Measurements from ENCODE around the gene XKR8. TPM values are rescaled to one million over a fixed set of nuclear protein-coding genes. Genes with fewer than 3 reads are reported as not detected.

Gene XKR8
- polyA plus RNA-seq, 1 donor from 2014 or later = not detected

DNA sequence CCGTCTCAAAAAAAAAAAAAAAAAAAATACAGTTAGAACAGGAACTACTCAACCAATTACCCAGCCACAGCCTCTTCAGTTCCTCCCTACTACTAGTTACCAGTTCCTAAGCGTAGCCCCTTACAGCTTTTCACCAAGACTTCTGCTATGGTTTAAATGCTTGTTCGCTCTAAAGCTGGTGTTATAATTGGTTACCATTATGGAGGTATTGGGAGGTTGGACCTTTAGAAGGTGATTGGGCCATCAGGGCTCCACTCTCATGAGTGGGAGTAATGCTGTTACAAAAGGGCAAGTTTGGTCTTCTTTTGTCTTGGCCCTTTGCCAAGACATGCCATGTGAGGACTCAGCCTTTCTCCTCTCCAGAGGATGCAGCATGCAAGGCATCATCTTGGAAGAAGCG, 28.0 kb upstream of the XKR8 start:
- H3K4me3 ChIP-seq (ENCODE audit: low read length) = no peak overlapping the region
- no peak overlapping the region for H3K4me2 ChIP-seq (ENCODE audit: low read length)
- no peaks in the 10 kb centered on the region for H3F3A ChIP-seq (ENCODE audit: insufficient read depth, low read length, poor library complexity, severe bottlenecking)
- H4K20me1 ChIP-seq (ENCODE audit: insufficient read depth) = no peaks in the 10 kb centered on the region
- TF ChIP-seq RAD21 (conservative IDR thresholded peaks at IDR 0.05) (no peak), POLR2AphosphoS5 (IDR thresholded peaks at IDR 0.05) (no peak)
- H3K9me3 ChIP-seq (ENCODE audit: low read length) = no peaks in the 10 kb centered on the region
- H3K27ac ChIP-seq (ENCODE audit: low read length) = no peak overlapping the region
- no peak overlapping the region for H3K9ac ChIP-seq (ENCODE audit: low read length)
- H3K27me3 ChIP-seq (ENCODE audit: insufficient read depth, low read depth, low read length) = peaks cover 10% of the 10 kb centered on the region
- H3K9me2 ChIP-seq (ENCODE audit: insufficient read depth, low read length) = no peaks in the 10 kb centered on the region
- no peaks in the 10 kb centered on the region for H3K79me2 ChIP-seq (replicated peaks; ENCODE audit: insufficient read depth, low read length)
- H3K36me3 ChIP-seq (ENCODE audit: insufficient read depth, low read length) = no peaks in the 10 kb centered on the region
- H2AFZ ChIP-seq (ENCODE audit: low read depth, low read length) = no peak overlapping the region

DNA sequence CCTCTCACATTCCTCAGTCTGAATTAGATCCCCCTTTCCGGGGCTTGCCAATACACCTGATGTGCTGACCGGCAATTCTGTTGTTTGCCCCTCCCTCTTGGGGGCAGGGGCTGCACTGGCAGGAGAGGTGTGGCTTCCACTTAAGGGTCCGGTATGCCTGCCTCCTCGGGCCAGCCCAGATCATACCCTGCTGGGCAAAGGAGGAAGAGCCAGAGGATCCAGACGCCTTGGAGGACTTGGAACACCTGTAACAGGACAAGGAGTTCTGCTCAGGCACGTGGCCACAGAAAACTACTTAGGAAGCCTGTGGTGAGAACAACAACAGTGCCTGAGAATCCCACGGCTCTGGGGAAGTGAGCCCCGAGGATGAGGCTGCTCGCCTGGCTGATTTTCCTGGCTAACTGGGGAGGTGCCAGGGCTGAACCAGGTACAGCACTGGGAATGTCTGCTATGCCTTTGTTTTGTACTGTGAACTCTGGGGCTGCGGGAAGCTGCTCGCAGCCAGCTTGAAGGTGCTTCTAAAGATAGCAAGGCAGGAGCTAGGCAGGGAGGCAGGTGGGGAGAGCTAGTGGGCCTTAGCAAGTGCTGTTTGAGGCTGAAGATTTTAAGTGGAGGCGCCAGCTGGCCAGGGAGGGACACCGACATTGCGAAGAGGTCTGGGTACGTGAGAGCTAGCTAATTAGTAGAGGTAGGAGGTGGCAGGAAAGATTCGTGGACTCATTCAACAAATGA, 24.8 kb upstream of the XKR8 start, which contains the start of gene SMPDL3B:
SMPDL3B (plus strand) TSS at position 183 of the 732 bp plus-strand sequence; CDS start at position 367, 184 bp downstream.
- Histone ChIP-seq H3K9me3 (ENCODE audit: low read length) (no peaks in the 10 kb centered on the region), H3K4me2 (ENCODE audit: low read length) (no peak within 1 kb of the TSS), H3K27me3 (ENCODE audit: insufficient read depth, low read depth, low read length) (peaks cover 10% of the 10 kb centered on the region), H3K27ac (ENCODE audit: low read length) (no peak within 1 kb of the TSS), H3K9ac (ENCODE audit: low read length) (no peak within 1 kb of the TSS), H3K79me2 (replicated peaks; ENCODE audit: insufficient read depth, low read length) (no peaks in the 10 kb centered on the region), H3K36me3 (ENCODE audit: insufficient read depth, low read length) (no peaks in the 10 kb centered on the region), H4K20me1 (ENCODE audit: insufficient read depth) (no peaks in the 10 kb centered on the region), H2AFZ (ENCODE audit: low read depth, low read length) (no peak within 1 kb of the TSS), H3K9me2 (ENCODE audit: insufficient read depth, low read length) (no peaks in the 10 kb centered on the region), H3K4me3 (ENCODE audit: low read length) (no peak within 1 kb of the TSS), H3F3A (ENCODE audit: insufficient read depth, low read length, poor library complexity, severe bottlenecking) (no peaks in the 10 kb centered on the region)
- TF ChIP-seq TAF1 (IDR thresholded peaks at IDR 0.05; ENCODE audit: low read depth) = no peak
- no peak for TF ChIP-seq EZH2 (IDR thresholded peaks at IDR 0.05; ENCODE audit: borderline replicate concordance, insufficient read depth, low read length, poor library complexity, severe bottlenecking)
- no peak for TF ChIP-seq RAD21 (conservative IDR thresholded peaks at IDR 0.05)
- TF ChIP-seq, protein P1, sequence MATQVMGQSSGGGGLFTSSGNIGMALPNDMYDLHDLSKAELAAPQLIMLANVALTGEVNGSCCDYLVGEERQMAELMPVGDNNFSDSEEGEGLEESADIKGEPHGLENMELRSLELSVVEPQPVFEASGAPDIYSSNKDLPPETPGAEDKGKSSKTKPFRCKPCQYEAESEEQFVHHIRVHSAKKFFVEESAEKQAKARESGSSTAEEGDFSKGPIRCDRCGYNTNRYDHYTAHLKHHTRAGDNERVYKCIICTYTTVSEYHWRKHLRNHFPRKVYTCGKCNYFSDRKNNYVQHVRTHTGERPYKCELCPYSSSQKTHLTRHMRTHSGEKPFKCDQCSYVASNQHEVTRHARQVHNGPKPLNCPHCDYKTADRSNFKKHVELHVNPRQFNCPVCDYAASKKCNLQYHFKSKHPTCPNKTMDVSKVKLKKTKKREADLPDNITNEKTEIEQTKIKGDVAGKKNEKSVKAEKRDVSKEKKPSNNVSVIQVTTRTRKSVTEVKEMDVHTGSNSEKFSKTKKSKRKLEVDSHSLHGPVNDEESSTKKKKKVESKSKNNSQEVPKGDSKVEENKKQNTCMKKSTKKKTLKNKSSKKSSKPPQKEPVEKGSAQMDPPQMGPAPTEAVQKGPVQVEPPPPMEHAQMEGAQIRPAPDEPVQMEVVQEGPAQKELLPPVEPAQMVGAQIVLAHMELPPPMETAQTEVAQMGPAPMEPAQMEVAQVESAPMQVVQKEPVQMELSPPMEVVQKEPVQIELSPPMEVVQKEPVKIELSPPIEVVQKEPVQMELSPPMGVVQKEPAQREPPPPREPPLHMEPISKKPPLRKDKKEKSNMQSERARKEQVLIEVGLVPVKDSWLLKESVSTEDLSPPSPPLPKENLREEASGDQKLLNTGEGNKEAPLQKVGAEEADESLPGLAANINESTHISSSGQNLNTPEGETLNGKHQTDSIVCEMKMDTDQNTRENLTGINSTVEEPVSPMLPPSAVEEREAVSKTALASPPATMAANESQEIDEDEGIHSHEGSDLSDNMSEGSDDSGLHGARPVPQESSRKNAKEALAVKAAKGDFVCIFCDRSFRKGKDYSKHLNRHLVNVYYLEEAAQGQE (IDR thresholded peaks at IDR 0.05; ENCODE audit: borderline replicate concordance) = no peak
- TF ChIP-seq MXI1 (conservative IDR thresholded peaks at IDR 0.05; ENCODE audit: poor library complexity, severe bottlenecking) = no peak
- TF ChIP-seq EP300 (conservative IDR thresholded peaks at IDR 0.05; ENCODE audit: poor library complexity, severe bottlenecking) = no peak
- TF ChIP-seq, protein P2, sequence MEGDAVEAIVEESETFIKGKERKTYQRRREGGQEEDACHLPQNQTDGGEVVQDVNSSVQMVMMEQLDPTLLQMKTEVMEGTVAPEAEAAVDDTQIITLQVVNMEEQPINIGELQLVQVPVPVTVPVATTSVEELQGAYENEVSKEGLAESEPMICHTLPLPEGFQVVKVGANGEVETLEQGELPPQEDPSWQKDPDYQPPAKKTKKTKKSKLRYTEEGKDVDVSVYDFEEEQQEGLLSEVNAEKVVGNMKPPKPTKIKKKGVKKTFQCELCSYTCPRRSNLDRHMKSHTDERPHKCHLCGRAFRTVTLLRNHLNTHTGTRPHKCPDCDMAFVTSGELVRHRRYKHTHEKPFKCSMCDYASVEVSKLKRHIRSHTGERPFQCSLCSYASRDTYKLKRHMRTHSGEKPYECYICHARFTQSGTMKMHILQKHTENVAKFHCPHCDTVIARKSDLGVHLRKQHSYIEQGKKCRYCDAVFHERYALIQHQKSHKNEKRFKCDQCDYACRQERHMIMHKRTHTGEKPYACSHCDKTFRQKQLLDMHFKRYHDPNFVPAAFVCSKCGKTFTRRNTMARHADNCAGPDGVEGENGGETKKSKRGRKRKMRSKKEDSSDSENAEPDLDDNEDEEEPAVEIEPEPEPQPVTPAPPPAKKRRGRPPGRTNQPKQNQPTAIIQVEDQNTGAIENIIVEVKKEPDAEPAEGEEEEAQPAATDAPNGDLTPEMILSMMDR (IDR thresholded peaks at IDR 0.05; ENCODE audit: poor library complexity, severe bottlenecking) = no peak
- no peak for TF ChIP-seq SMC3 (conservative IDR thresholded peaks at IDR 0.05; ENCODE audit: poor library complexity)
- TF ChIP-seq POLR2AphosphoS5 (IDR thresholded peaks at IDR 0.05) = no peak
